Hematopoietic multipotent progenitor cell treated with erythropoietin and hydrocortisone succinate and interleukin-3 and kit ligand, for 8 days (in vitro differentiated cells): ENCODE data around the gene TMCC1.
"Not testable (repeated sequence)": the region's sequence is repeated elsewhere in the genome, so short reads cannot be mapped to it uniquely, and the experiment has no call there.

Experiments
- DNase-seq: peaks from one replicate; pipeline ENCODE4 v3.0.0-alpha.2; 2015

The TMCC1 gene

GRCh38 chr3:129641567-129642260, 251.8 kb downstream of the TMCC1 start:
- not testable (repeated sequence) for DNase-seq

- DNase-seq: not testable (repeated sequence)
Observed at GRCh38 chr3:129640985-129641384, 252.5 kb downstream of the TMCC1 start.

GRCh38 chr3:129638481-129638880, 255.0 kb downstream of the TMCC1 start:
- no peak for DNase-seq

- no peak for DNase-seq
Observed at GRCh38 chr3:129636082-129636481, 257.4 kb downstream of the TMCC1 start.

- DNase-seq: no peak
Observed at GRCh38 chr3:129635656-129636055, 257.9 kb downstream of the TMCC1 start.

GRCh38 chr3:129633751-129634481, 259.6 kb downstream of the TMCC1 start:
- DNase-seq: no peak

GRCh38 chr3:129632977-129633376, 260.5 kb downstream of the TMCC1 start:
- DNase-seq: no peak

- no peak for DNase-seq
Observed at GRCh38 chr3:129632556-129632955, 261.0 kb downstream of the TMCC1 start.

- DNase-seq: no peak
Observed at GRCh38 chr3:129632056-129632455, 261.5 kb downstream of the TMCC1 start.

- no peak for DNase-seq
Observed at GRCh38 chr3:129629011-129629410, 264.5 kb downstream of the TMCC1 start.

GRCh38 chr3:129628169-129628522, 265.4 kb downstream of the TMCC1 start:
- no peak for DNase-seq

- DNase-seq: peak; percentile 89
Observed at GRCh38 chr3:129627350-129628168, 266.0 kb downstream of the TMCC1 start.

- peak; percentile 87 for DNase-seq
Observed at GRCh38 chr3:129626744-129627349, 266.7 kb downstream of the TMCC1 start.

- no peak for DNase-seq
Observed at GRCh38 chr3:129625072-129625874, 268.2 kb downstream of the TMCC1 start.

- no peak for DNase-seq
Observed at GRCh38 chr3:129624347-129625071, 269.0 kb downstream of the TMCC1 start.

GRCh38 chr3:129623447-129624118, 269.9 kb downstream of the TMCC1 start:
- DNase-seq: no peak

GRCh38 chr3:129622933-129623332, 270.6 kb downstream of the TMCC1 start:
- DNase-seq: no peak

- no peak for DNase-seq
Observed at GRCh38 chr3:129622226-129622874, 271.2 kb downstream of the TMCC1 start.

- DNase-seq: no peak
Observed at GRCh38 chr3:129621626-129622225, 271.8 kb downstream of the TMCC1 start.
